Right renal pelvis (tissue), 4 donors: Measurements from ENCODE around the gene PTCH1. TPM values are rescaled to one million over a fixed set of nuclear protein-coding genes. Genes with fewer than 3 reads are reported as not detected.

Experiments
- DNase-seq, 4 donors: peaks; one replicate each; pipeline ENCODE4 v3.0.0-alpha.2; 2013; ENCODE audit warnings: low read depth in 4 of 4, low spot score in 3 of 4, missing footprints in 1 of 4
- polyA plus RNA-seq, 4 donors: library from polyadenylated mRNA; unstranded; fragments of 120-200 nt; gene quantifications; one replicate each; pipeline ENCODE4 v1.2.1, GENCODE V29; 2013; ENCODE audit not compliant: insufficient read length in 4 of 4

Gene PTCH1
- polyA plus RNA-seq, 4 donors: 24.9 to 36.8 (median 33.0) TPM

- no peak for DNase-seq
These were observed 48.0 kb downstream of the PTCH1 start for GRCh38 chr9:95468791-95469190.

GRCh38 chr9:95465115-95465514 is 51.7 kb downstream of the PTCH1 start:
- no peak for DNase-seq

DNA sequence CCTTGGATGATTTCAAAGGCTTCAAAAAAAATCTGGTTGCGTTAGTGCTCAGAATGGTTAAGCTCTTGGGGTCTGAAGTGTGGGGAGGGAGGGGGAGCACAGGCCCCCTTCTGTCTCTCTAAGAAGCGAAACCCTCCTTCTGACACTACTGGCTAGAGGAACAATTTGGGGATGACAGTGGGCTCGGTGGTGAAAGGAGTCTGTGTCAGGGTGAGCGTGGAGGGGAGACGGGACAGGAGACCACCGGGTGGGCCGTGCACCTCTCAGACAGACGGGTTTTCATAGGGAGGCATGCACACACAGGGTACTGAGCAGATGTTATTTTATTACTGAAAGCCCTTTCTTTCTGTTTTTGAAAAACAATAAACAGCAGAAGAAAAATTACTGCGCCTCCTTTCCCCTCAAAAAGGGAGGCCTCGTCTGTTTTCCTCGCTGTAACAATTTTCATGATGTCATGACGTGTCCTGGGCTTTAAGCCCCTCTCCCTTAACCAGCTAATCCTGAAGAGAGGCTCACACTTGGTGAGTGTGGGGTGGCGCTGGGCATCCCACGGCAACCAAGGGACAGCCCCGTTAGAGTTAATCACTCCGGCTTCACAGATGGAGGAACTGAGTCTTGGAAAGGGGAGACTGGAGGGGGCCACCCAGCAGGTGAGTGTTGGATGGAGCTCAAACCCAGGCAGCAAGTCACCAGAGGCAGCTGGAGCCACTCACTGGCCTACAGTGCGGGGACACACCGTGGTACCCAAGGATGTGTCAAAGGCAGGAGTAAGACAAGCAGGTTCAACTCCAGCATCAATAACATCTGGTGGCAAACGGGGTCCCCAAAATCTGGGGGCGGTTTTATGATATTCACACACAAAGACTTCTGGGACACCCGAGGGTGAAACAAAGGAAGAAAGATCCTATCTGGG is 53.4 kb downstream of the PTCH1 start:
- DNase-seq: no peak

DNA sequence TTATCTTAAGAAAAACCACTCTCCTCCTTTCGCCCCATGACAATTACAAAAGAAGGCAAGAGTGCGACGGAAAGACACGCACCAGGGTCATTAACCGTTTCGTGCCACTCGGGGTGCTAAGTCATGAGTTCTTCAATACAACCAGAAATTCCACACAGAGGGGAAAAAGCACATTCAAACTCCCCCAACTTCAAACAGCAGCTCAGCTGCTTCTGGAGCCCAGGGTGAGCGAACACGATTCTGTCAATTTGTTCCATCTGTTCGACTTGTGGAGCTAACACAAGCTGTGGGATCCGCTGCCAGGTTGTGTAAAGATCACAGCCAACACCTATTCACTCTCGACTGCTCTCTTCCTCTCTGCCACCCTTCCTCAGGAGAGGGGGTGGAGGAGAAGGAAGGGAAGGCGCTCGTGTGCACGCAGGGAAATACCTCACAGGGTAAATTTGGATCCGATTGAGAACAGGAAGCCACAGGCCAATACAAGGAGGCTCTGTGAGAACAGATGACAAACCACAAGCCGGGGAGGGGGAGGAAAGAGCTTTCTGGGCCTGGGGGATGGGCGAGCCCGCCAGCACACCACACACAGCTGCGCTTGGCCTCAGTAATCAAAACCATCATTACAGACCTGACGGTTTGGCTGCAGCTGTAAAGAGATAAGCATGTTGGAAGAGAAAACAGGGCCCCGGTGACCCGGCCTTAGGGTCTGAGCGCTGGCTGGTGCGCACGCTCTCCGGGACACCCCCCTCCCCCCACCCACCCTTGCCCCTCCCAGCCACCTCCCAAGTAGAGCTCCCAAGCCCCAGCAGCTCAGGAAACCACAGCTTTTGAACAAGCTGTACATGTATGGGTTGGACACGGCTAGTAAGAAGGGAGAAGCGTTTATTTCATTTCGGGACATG is 54.3 kb downstream of the PTCH1 start:
- DNase-seq: peak; percentile 56 to 75 (median 74)

- no peak for DNase-seq
These were observed 55.1 kb downstream of the PTCH1 start for GRCh38 chr9:95461448-95462248.

GRCh38 chr9:95460518-95461164 is 56.1 kb downstream of the PTCH1 start:
- no peak for DNase-seq

DNA sequence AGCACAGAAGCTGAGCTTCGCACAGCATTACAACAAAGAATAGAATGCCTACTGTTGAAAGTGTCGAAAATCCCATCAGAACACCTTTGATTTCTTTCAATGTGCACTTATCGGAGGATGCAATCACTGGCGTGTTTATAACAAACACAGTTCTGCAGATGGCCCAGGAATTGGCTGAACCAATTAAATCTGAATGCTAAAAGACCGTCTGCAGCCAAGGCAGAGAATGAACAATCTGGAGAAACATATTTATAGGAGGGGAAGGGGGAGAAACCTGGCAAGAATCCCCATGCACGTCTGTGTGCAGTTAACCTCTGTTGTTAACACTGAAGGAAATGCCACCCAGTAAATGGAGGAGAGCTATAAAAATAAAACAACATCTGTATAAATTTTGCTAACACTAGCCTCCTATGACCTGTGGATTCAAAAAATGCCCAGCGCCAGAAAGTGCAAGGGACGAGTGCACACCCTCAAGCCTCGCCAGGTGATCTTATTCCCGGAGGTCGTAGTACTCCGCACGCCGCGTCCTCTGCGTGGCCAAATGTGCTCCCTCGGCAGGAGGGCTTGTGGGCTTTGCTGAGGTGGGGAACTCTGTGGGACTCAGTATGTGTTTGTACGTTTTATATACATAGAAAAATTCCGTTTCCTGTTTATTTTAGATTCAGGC is 56.8 kb downstream of the PTCH1 start:
- no peak for DNase-seq

DNA sequence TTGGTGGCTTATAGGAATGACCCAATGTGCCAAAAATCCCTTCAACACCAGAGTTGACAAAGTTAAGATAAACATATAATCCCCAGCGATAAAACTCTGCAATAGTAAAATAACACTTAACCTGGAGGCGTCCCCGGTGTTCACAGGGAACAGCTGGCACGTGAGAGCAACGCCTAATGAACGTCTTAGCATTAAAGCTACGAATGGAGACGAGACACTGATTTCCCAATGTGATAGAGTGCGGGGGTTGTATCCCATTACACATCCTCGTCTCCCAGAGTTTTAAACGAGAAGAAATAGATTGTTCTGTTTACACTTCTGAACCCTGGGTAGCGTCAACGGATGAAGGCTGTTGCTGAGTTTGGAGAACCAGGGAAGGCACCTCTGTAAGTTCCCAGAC is 57.6 kb downstream of the PTCH1 start:
- DNase-seq: no peak

DNA sequence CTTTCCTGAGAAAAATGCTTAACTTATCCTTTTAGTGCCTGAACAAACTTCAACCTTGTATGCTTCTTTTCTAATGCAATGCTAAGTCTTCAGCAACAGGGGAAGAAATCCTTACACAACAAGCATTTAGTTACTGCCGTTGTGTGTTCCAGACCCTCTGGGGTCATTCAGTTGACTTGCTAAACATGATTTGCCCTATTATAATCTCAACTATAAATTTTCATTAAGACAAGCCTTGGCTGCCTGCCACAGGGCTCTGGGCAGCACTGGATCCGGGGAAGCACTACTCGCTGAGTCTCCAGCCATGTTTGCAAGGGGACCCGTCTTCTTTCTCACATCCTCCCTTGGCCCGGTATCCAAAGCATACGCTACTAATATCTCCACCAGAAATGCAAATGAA is 58.1 kb downstream of the PTCH1 start:
- DNase-seq: no peak

DNA sequence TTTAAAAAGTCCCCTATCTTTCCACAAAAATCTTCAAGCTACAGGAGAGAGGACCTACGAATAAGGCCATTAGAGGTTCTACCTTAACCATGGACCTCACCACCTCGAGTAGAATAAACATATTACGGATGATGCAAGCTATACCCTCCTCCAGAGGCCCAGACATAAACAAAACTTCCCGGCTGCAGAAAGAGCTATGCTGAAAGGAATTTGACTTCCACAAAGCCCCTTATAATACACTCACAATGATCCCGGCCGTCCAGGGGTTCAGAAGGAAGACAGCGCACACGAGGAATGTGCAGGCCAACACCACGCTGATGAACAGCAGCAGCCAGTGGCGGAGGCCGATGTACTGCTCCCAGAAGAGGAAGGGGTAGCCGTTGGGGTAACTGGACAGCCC is 59.0 kb downstream of the PTCH1 start:
- no peak for DNase-seq

GRCh38 chr9:95455714-95456113 is 61.1 kb downstream of the PTCH1 start:
- no peak for DNase-seq

- DNase-seq: no peak
These were observed 64.6 kb downstream of the PTCH1 start for GRCh38 chr9:95452176-95452575.

DNA sequence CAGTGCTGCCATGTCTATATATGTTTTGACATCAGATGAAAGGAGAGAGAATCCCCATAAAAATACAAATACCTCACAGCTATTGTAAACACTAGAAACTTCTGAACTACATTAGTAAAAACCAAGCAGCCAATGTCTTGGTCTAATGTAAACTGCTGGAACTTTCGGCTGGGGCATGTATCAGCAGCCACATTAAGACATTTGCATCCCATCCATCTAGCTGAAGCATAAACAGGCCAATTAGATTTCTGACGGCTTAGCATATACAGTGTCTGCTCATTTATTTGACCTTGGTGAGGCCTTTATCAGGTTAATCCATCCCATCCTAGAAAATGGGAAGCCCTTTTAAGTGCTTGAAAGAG is 65.7 kb downstream of the PTCH1 start:
- DNase-seq: no peak

DNA sequence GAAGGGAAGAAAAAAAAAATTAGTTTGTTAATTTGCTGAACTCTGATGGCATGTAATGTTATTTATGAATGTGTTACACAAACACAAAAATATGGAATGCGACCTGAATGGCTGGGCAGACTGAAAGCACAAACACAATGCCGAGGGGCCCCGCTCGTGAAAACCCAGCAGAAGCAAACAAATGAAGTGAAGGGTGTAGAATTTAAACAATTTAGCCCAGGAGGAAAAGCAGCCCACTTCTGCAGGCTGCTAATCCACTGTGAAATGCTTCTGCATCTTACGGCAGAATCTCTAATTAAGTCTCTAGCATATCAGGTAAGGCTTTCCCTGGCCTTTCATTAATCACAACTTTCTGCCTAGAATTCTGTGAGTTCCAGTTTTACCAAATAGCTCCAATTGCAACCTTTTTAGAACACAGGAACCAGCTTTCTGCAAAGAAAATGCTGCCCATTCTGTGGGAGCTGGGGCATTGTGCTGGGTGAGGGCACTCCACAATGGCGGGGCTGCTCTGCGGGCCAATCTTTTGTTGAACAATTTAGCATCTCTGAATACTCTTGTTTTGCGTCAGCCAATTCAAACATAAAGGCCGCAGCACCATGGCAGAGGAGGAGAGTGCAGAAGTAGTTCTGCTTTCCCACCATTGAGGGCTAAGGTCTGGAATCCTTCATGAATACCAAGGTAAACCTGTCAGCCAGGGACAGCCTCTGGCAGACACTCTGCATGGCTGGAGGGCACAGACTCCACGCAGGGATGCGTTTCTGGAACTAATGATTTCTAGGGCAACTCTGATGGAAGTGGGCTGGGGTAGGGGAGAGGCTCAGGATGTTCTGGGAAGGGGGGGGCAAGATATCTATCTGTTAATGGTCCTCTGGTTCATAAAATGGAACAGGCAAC is 66.4 kb downstream of the PTCH1 start:
- no peak for DNase-seq

- DNase-seq: no peak
These were observed 67.8 kb downstream of the PTCH1 start for GRCh38 chr9:95449016-95449415.

DNA sequence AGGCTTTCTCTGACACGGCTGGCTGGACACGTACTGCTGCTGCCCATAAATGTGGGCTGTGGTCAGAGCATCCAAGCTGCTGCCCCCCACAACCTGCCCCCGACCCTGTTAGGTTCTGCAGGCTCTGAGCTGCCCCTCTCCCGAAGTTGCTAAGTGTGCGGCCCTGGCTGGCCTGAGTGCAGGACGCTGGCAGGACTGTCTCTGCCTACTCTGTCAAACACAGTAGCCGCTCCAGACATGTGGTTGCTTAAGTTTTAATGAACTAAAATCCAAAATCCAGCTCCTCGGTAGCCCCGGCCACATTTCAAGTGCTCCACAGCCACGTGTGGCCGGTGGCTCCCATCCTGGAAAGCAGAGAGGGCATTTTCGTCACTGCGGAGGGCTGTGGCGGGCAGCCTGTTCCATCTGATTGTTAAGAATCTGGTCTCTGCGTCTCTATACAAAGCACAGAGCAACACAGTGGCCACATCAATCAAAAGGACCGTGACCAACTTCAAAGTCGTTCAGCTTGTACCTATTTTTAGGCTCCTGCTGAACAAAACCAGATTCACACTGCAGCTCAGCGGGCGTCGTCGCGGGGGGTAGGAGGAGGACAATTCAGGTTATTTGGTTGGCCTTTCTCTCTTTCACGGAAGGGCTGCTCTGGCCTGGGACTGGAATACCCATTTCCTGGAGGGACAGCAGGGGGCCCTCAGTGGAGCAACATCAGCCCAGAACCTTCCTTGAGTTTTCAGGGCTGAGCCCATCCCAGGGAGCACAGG is 68.9 kb downstream of the PTCH1 start:
- no peak for DNase-seq

DNA sequence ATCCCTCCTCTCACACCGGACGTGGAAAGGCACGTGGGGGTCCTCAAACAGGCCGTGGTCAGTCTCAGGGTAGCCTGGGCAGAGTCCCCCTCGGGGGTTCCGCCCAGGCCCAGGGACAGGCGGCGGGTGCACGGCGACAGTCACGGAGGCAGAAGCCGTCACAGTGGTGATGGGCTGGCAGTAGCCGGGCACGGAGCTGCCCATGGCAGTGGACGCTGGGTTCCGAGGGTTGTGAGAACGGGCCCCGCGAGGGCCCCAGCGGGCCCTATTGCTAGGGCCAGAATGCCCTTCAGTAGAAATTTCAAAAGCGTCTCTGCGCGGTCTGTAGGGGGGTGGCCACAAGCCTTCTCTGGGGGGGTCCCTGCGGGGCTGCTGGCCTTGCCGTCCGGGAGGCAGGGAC is 69.8 kb downstream of the PTCH1 start:
- DNase-seq: no peak

DNA sequence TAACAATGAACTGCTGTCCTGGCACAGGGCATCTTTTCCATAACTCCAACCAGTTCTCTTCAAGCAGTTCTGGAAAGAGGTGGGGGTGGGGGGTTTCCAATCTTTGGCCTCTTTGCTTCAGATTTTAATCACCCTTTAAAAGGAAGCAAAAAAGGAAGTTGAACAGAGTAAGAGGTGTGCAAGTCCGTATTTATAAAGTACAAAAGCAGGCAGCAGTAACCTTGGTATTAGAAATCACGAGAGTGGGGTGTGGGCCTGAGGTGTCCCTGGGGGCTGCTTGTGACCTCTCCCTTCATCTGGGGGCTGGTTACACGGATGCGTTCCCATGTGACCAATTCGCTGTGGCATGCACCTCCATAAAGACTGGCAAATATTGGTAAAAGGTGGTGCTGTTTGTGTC is 70.5 kb downstream of the PTCH1 start:
- no peak for DNase-seq
